ENCODE measurements around the gene ABCB8. TPM values are rescaled to one million over a fixed set of nuclear protein-coding genes. Genes with fewer than 3 reads are reported as not detected.
A peak's percentile ranks its signal among the peaks of the same experiment; 100 is the strongest.

ABCB8 gene
- total and polyA plus RNA-seq, 9 of the 15 experiments (the other 6 are each of a cell fraction or from before 2014, with no cell fraction given), result 7.6 to 106 (median 36.3) TPM

DNA sequence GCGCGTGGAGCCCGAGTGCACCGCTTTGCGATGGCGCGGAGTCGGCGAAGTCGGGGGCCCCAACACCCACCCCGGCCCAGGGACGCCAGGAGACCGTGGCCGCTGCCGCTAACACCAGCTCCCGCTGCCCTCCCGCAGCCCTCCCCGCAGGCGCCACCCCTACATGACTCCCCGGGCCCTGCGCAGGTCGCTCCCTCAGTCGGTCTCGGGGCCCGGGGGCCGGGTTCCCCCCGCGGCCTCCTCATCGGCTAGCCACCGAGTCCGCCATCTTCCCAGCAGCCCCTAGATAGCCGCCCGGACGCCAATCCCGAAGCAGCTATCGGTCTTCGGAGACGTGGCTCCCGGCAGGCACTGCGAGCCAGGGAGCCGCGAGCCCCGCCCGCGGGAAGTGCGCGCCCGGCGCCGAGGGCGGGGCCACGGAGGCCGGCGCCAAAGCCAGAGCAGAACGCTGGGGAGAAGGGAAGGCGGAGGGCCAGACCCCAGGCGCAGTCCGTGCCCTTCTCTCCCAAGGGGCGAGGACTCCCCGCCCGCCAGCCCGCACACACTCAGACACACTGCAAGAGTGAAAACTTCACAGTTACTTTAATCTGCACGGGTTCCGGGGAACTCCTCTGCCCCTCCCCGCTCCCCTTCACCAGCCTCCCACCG, 52.4 kb downstream of the ABCB8 start, which contains the start of gene FASTK (continued):
- TF ChIP-seq, protein P1, sequence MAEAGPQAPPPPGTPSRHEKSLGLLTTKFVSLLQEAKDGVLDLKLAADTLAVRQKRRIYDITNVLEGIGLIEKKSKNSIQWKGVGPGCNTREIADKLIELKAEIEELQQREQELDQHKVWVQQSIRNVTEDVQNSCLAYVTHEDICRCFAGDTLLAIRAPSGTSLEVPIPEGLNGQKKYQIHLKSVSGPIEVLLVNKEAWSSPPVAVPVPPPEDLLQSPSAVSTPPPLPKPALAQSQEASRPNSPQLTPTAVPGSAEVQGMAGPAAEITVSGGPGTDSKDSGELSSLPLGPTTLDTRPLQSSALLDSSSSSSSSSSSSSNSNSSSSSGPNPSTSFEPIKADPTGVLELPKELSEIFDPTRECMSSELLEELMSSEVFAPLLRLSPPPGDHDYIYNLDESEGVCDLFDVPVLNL (CRISPR knock-in tag; IDR thresholded peaks at IDR 0.05; ENCODE audit: low read depth), result 0 out of 2 replicates have a peak, but pooled peaks have one; percentile 53
- TF ChIP-seq ZNF217 (CRISPR knock-in tag; IDR thresholded peaks at IDR 0.05), result no peak
- no peak for TF ChIP-seq KAT8 (IDR thresholded peaks at IDR 0.05; ENCODE audit: low read depth)
- TF ChIP-seq SRSF1 (IDR thresholded peaks at IDR 0.05; ENCODE audit: low read depth, low read length), result 0 out of 2 replicates have a peak, but pooled peaks have one; percentile 67
- TF ChIP-seq, protein P2, sequence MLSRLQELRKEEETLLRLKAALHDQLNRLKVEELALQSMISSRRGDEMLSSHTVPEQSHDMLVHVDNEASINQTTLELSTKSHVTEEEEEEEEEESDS (CRISPR knock-in tag; IDR thresholded peaks at IDR 0.05), result no peak
- no peak for TF ChIP-seq ARNT (IDR thresholded peaks at IDR 0.05)
- 0 out of 2 replicates have a peak, but pooled peaks have one; percentile 9 for TF ChIP-seq ETV5 (CRISPR knock-in tag; IDR thresholded peaks at IDR 0.05; ENCODE audit: low read depth)
- no peak for TF ChIP-seq ZFP36 (IDR thresholded peaks at IDR 0.05; ENCODE audit: low read depth, low read length, partially characterized antibody)
- no peak for TF ChIP-seq CHD4 (IDR thresholded peaks at IDR 0.05; ENCODE audit: insufficient read depth, insufficient replicate concordance, low read depth, low read length, poor library complexity, severe bottlenecking)
- TF ChIP-seq CCAR2 (IDR thresholded peaks at IDR 0.05; ENCODE audit: low read depth, low read length), result no peak
- no peak for TF ChIP-seq RBM39 (optimal IDR thresholded peaks at IDR 0.05; ENCODE audit: low read depth, low read length)
- TF ChIP-seq ZNF695 (CRISPR knock-in tag; IDR thresholded peaks at IDR 0.05), result no peak
- TF ChIP-seq TOE1 (IDR thresholded peaks at IDR 0.05; ENCODE audit: borderline replicate concordance), result no peak
- TF ChIP-seq TOE1 (CRISPR knock-in tag; IDR thresholded peaks at IDR 0.05; ENCODE audit: borderline replicate concordance, low read depth), result no peak
- TF ChIP-seq, protein P3, sequence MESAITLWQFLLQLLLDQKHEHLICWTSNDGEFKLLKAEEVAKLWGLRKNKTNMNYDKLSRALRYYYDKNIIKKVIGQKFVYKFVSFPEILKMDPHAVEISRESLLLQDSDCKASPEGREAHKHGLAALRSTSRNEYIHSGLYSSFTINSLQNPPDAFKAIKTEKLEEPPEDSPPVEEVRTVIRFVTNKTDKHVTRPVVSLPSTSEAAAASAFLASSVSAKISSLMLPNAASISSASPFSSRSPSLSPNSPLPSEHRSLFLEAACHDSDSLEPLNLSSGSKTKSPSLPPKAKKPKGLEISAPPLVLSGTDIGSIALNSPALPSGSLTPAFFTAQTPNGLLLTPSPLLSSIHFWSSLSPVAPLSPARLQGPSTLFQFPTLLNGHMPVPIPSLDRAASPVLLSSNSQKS (CRISPR knock-in tag; IDR thresholded peaks at IDR 0.05), result no peak
- TF ChIP-seq KLF16 (IDR thresholded peaks at IDR 0.05), result no peak
- TF ChIP-seq PCBP2 (IDR thresholded peaks at IDR 0.05; ENCODE audit: low read depth, low read length, poor library complexity, severe bottlenecking), result no peak
- peak; percentile 44; the same call in 1 of the 2 replicates for TF ChIP-seq ZNF436 (CRISPR knock-in tag; IDR thresholded peaks at IDR 0.05)
- TF ChIP-seq, protein P4, sequence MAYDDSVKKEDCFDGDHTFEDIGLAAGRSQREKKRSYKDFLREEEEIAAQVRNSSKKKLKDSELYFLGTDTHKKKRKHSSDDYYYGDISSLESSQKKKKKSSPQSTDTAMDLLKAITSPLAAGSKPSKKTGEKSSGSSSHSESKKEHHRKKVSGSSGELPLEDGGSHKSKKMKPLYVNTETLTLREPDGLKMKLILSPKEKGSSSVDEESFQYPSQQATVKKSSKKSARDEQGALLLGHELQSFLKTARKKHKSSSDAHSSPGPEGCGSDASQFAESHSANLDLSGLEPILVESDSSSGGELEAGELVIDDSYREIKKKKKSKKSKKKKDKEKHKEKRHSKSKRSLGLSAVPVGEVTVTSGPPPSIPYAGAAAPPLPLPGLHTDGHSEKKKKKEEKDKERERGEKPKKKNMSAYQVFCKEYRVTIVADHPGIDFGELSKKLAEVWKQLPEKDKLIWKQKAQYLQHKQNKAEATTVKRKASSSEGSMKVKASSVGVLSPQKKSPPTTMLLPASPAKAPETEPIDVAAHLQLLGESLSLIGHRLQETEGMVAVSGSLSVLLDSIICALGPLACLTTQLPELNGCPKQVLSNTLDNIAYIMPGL (CRISPR knock-in tag; IDR thresholded peaks at IDR 0.05), result peak; percentile 64; the same call in 1 of the 2 replicates
- TF ChIP-seq RB1 (IDR thresholded peaks at IDR 0.05; ENCODE audit: low read depth), result peak; percentile 99
- TF ChIP-seq, protein P5, sequence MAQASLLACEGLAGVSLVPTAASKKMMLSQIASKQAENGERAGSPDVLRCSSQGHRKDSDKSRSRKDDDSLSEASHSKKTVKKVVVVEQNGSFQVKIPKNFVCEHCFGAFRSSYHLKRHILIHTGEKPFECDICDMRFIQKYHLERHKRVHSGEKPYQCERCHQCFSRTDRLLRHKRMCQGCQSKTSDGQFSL (CRISPR knock-in tag; IDR thresholded peaks at IDR 0.05), result peak; percentile 61; the same call in 1 of the 2 replicates
- TF ChIP-seq, protein P5 (tag; IDR thresholded peaks at IDR 0.05), result no peak
- no peak for TF ChIP-seq NFIX (CRISPR knock-in tag; IDR thresholded peaks at IDR 0.05; ENCODE audit: low read depth)
- TF ChIP-seq ELF4 (CRISPR knock-in tag; IDR thresholded peaks at IDR 0.05), result no peak

All from K562 (cell line).